K562 (cell line): ENCODE data around the gene RHOT1. TPM values are rescaled to one million over a fixed set of nuclear protein-coding genes. Genes with fewer than 3 reads are reported as not detected.

ENCODE experiments used
- NCOA2 ChIP-seq, 2 experiments: fragments of 450-650 bp; IDR thresholded peaks; 2 replicates each; pipeline ENCODE4 v1.6.1; 2018; ENCODE audit warnings: mild to moderate bottlenecking in 2 of 2, moderate library complexity in 1 of 2; ENCODE audit not compliant: partially characterized antibody in 2 of 2
- RB1 ChIP-seq: fragments of 450-650 bp; IDR thresholded peaks from 2 replicates; pipeline ENCODE4 v1.6.1; 2017; ENCODE audit warnings: low read depth, mild to moderate bottlenecking
- SAFB ChIP-seq: fragments of 200-400 bp; formaldehyde crosslinking; IDR thresholded peaks from 2 replicates; pipeline ENCODE4 v1.6.1; 2017; ENCODE audit warnings: low read depth, low read length, borderline replicate concordance
- TBP ChIP-seq: optimal IDR thresholded peaks from 2 replicates; pipeline ENCODE3; 2011; ENCODE audit warnings: low read depth, low read length, improper control_type of control experiment
- TCF15 ChIP-seq: fragments of 250-450 bp; sonication (Bioruptor Pico); IDR thresholded peaks from 2 replicates; pipeline ENCODE4 v1.8.0; 2022; ENCODE audit warnings: moderate library complexity, mild to moderate bottlenecking, inconsistent platforms
- ZC3H11A ChIP-seq: IDR thresholded peaks from 2 replicates; pipeline ENCODE4 v1.6.1; 2012; ENCODE audit warnings: low read depth, low read length, improper control_type of control experiment
- ZNF121 ChIP-seq: sonication (generic); formaldehyde crosslinking; conservative IDR thresholded peaks from 2 replicates; pipeline ENCODE4 v1.8.0; 2022; ENCODE audit warnings: missing genetic modification reagents
- ZNF253 ChIP-seq: fragments of 250-450 bp; sonication (Bioruptor Pico); conservative IDR thresholded peaks from 2 replicates; pipeline ENCODE4 v1.6.1; 2021; ENCODE audit warnings: mild to moderate bottlenecking
- polyA plus RNA-seq, 8 experiments: library from polyadenylated mRNA; depleted of rRNA in 4 of 8; stranded (reverse) in 5 of 8; unstranded in 3 of 8; fragments of >200 nt; fragmentation: Nextera tagmentation in 2 of 8; fragmentation: Illumina TruSeq in 1 of 8; extraction: Ambion mirVana in 2 of 8; extraction: Trizol in 1 of 8; gene quantifications; 2 replicates each; pipeline versions ENCODE4 v1.2.1 to v1.2.3, GENCODE V29; 2011 to 2014; ENCODE audit warnings: inconsistent platforms in 1 of 8, missing spikeins in 1 of 8
- total RNA-seq, 7 experiments: library from RNA; depleted of rRNA in 6 of 7; stranded (reverse); fragments of >200 nt in 6 of 7; fragmentation: Illumina TruSeq in 2 of 7; extraction: Trizol in 2 of 7; gene quantifications; 2 replicates each; pipeline versions ENCODE4 v1.2.1 to v1.2.3, GENCODE V29; 2011 to 2021; ENCODE audit warnings: low replicate concordance in 1 of 7
- TF ChIP-seq, protein P1 (sequence below): fragments of 250-450 bp; sonication (Bioruptor Pico); IDR thresholded peaks from 2 replicates; pipeline ENCODE4 v1.4.0; 2020
- TF ChIP-seq, protein P2 (sequence below): fragments of 250-450 bp; sonication (Bioruptor Pico); IDR thresholded peaks from 2 replicates; pipeline ENCODE4 v1.5.0; 2021; ENCODE audit warnings: mild to moderate bottlenecking, moderate library complexity
- TF ChIP-seq, protein P3 (sequence below): sonication (generic); formaldehyde crosslinking; IDR thresholded peaks from 2 replicates; pipeline ENCODE4 v1.8.1; 2023; ENCODE audit warnings: mild to moderate bottlenecking, missing genetic modification reagents
- TF ChIP-seq, protein P4 (sequence below): sonication (generic); IDR thresholded peaks from 2 replicates; pipeline ENCODE4 v1.6.1; 2016

The RHOT1 gene
- total and polyA plus RNA-seq, 9 of the 15 experiments (the other 6 are each of a cell fraction or from before 2014, with no cell fraction given), result 23.0 to 101 (median 32.2) TPM

DNA sequence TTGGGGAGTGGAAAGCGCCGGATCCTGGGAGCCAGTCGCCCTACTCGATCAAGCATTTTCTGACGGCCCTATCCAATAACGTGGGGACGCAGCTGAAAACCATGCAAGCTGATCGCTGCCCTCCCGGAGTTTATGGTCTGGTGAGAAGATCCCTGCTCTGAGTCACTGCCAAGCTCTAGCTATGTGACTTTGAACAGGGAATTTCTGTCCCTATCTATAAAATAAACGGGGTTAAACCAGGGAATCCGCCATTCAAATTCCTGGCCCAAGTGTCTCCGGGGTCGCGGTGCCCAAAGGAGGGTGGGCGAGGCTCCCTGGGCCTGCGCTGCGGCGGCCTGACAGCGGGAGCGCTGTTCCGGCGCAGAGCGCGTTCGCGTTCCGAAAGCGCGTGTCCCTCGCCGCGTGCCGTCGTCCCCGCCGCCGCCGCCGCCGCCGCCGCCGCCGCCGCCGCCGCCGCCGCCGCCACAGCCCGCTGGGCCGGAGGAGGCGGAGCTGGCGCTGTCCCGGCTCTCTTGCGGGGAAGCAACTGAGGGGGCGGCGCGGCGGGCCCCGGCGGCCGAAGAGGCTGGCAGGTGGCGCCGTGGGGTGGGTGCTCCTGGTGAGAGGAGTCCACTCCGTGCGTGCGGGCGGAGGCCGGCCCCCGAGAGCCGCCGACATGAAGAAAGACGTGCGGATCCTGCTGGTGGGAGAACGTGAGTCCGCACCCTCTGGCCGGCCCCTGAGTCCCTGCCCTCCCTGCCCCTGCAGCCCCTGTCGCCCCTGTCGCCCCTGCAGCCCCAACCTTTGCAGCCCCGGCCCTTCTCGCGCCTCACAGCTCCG lies at the start of gene RHOT1 (continued):
- TF ChIP-seq, protein P1, sequence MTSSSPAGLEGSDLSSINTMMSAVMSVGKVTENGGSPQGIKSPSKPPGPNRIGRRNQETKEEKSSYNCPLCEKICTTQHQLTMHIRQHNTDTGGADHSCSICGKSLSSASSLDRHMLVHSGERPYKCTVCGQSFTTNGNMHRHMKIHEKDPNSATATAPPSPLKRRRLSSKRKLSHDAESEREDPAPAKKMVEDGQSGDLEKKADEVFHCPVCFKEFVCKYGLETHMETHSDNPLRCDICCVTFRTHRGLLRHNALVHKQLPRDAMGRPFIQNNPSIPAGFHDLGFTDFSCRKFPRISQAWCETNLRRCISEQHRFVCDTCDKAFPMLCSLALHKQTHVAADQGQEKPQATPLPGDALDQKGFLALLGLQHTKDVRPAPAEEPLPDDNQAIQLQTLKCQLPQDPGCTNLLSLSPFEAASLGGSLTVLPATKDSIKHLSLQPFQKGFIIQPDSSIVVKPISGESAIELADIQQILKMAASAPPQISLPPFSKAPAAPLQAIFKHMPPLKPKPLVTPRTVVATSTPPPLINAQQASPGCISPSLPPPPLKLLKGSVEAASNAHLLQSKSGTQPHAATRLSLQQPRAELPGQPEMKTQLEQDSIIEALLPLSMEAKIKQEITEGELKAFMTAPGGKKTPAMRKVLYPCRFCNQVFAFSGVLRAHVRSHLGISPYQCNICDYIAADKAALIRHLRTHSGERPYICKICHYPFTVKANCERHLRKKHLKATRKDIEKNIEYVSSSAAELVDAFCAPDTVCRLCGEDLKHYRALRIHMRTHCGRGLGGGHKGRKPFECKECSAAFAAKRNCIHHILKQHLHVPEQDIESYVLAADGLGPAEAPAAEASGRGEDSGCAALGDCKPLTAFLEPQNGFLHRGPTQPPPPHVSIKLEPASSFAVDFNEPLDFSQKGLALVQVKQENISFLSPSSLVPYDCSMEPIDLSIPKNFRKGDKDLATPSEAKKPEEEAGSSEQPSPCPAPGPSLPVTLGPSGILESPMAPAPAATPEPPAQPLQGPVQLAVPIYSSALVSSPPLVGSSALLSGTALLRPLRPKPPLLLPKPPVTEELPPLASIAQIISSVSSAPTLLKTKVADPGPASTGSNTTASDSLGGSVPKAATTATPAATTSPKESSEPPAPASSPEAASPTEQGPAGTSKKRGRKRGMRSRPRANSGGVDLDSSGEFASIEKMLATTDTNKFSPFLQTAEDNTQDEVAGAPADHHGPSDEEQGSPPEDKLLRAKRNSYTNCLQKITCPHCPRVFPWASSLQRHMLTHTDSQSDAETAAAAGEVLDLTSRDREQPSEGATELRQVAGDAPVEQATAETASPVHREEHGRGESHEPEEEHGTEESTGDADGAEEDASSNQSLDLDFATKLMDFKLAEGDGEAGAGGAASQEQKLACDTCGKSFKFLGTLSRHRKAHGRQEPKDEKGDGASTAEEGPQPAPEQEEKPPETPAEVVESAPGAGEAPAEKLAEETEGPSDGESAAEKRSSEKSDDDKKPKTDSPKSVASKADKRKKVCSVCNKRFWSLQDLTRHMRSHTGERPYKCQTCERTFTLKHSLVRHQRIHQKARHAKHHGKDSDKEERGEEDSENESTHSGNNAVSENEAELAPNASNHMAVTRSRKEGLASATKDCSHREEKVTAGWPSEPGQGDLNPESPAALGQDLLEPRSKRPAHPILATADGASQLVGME, result no peak
- TF ChIP-seq, protein P2, sequence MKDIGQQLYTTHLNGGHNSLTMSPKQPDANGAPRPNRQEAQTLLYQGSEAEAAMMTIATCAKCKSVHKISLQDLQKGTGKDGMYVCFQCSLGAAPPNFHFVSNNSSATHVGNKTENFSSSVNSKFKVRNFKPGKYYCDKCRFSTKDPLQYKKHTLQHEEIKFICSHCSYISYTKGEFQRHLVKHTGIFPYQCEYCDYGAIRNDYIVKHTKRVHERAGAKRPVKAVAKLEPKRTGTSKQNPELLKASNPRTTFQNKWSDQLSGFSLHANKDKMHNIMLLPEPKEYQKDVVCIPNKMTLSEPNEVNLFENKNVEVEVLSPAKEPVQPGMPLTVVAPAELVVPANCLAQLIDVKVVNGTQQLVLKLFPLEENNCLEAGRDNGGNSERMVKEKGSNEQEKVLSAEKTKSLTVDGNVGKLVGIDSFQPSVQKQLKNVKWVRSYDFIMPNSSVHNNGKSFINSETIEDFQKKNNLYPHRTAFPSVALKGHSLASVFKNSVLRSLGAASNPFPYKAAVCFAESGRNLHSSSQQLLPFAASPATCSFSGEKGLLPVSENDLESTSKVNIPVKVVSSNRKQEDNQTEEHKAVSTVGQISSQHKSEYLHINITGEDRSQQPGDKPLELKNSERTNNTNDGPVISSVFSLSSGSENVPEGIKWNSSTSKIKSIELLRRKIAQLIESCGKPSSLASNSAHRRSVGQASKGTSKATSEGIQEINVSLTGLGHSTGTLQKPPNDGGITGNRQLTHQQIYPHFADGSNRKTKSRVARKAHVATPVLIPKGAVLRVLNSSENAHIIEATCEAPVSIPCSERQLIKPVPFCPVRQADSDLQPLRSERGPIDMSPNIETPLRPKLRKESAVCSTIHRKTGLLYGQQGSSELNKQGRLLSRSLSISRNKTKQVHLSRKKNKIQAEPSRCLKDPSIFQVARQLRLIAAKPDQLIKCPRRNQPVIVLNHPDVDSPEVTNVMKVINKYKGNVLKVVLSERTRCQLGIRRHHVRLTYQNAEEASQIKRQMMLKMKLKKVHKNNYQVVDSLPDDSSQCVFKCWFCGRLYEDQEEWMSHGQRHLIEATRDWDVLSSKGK (CRISPR knock-in tag), result no peak
- TF ChIP-seq, protein P3, sequence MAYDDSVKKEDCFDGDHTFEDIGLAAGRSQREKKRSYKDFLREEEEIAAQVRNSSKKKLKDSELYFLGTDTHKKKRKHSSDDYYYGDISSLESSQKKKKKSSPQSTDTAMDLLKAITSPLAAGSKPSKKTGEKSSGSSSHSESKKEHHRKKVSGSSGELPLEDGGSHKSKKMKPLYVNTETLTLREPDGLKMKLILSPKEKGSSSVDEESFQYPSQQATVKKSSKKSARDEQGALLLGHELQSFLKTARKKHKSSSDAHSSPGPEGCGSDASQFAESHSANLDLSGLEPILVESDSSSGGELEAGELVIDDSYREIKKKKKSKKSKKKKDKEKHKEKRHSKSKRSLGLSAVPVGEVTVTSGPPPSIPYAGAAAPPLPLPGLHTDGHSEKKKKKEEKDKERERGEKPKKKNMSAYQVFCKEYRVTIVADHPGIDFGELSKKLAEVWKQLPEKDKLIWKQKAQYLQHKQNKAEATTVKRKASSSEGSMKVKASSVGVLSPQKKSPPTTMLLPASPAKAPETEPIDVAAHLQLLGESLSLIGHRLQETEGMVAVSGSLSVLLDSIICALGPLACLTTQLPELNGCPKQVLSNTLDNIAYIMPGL (CRISPR knock-in tag), result no peak
- TF ChIP-seq TCF15 (CRISPR knock-in tag) (no peak), ZC3H11A (no peak), NCOA2 (IDR thresholded peaks at IDR 0.05; ENCODE audit: partially characterized antibody in 2 of 2) (no peak), SAFB (no peak), TBP (no peak), ZNF121 (CRISPR knock-in tag) (no peak), ZNF253 (CRISPR knock-in tag) (no peak), RB1 (peak; percentile 57; the same call in 1 of the 2 replicates)
- TF ChIP-seq, protein P4, sequence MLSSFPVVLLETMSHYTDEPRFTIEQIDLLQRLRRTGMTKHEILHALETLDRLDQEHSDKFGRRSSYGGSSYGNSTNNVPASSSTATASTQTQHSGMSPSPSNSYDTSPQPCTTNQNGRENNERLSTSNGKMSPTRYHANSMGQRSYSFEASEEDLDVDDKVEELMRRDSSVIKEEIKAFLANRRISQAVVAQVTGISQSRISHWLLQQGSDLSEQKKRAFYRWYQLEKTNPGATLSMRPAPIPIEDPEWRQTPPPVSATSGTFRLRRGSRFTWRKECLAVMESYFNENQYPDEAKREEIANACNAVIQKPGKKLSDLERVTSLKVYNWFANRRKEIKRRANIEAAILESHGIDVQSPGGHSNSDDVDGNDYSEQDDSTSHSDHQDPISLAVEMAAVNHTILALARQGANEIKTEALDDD, result no peak
